GM19240 (cell line): Measurements from ENCODE around the gene TNN.
"Not testable (repeated sequence)": the region's sequence is repeated elsewhere in the genome, so short reads cannot be mapped to it uniquely, and the experiment has no call there.

Experiments used
- DNase-seq: peaks from one replicate; pipeline ENCODE4 v3.0.0; 2011; ENCODE audit warnings: low spot score; ENCODE audit not compliant: insufficient read length

TNN gene

DNA sequence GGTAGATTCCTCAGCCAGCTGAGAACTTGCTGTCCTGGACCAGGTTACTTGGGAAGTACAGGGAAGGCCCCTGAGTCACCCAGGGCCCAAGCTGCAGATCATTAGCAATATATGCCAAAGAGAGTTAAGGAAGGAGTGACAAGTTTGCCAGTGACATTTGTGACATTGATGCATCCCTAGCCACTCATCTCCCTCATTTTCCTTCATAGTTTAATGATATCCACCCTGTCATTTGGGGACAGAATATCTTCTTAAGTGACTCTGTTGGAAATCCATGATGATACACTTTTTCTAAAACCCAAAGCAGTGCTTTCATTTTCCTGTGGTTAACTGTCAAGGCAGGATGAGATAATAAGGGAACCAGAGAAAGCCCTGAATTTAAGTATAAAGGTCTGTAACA is 3.2 kb downstream of the TNN start:
- no peak for DNase-seq

GRCh38 chr1:175071276-175071943 is 3.8 kb downstream of the TNN start:
- DNase-seq: no peak

DNA sequence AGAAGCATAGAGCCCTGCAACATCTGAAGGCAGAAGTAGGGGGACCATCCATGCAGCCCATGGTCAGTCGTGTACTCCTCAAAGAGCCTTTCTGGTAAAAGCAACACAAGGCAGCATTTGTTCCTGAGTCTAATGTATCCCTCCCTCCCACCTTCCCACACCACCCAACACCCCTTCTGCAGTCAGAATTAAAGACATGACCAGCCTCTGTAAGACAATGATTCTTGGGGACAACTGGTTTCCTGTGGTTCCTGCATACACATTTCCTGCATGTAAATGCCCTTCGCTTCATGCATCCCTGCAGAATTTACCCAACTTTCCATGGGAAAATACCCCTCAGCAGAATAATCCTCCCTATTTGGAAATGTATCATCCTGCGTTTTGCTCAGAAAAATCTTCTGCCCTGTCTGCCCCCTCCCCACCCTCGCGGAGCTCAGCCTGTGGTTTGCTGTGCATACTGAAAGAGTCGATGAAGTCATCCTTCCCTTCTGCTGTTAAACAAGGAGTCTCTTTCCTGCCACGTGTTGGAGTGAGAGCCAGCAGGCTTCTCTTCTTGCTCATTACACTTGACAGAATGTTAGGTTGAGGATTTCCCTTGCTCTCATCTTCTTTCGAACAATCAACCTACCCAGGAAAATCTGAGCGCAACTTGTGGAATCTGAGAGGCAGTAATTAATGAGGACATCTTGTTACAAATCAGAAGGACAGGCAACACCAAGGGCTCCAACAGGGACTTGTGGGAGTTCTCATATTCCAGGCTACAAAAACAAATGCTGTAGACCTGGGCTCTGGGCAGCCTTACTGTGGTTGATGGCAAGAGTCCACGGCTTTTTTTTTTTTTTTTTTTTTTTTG is 4.7 kb downstream of the TNN start:
- no peak for DNase-seq

DNA sequence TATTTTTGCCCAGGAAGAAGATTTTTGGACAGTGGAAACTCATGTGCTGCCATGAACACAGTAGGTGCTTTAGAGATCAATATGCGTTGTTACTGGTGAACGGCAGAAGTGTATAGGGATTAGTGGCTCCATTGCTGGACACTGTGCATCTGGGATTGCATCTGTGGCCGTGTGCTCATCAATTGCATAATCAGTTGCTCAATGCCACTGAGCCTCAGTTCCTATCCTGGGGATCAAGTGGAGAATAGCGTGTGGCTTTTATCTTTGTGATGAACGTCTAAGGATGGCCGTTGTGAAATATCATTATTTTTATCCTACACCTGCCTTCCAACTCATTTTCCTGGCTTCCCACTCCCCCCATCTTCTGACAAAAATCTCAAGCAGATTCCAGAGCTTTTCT is 5.4 kb downstream of the TNN start:
- DNase-seq: no peak

- DNase-seq: no peak
These were observed 6.0 kb downstream of the TNN start for GRCh38 chr1:175073633-175074032.

GRCh38 chr1:175075572-175076568 is 8.2 kb downstream of the TNN start:
- no peak for DNase-seq

- no peak for DNase-seq
These were observed 9.9 kb downstream of the TNN start for GRCh38 chr1:175077356-175078030.

- no peak for DNase-seq
These were observed 11.0 kb downstream of the TNN start for GRCh38 chr1:175078629-175079028.

GRCh38 chr1:175079338-175079737 is 11.7 kb downstream of the TNN start:
- DNase-seq: no peak

- no peak for DNase-seq
These were observed 12.4 kb downstream of the TNN start for GRCh38 chr1:175080030-175080429.

GRCh38 chr1:175081983-175082382 is 14.3 kb downstream of the TNN start:
- DNase-seq: no peak

GRCh38 chr1:175088525-175088951 is 20.9 kb downstream of the TNN start:
- no peak for DNase-seq

GRCh38 chr1:175089136-175089718 is 21.6 kb downstream of the TNN start:
- no peak for DNase-seq

- no peak for DNase-seq
These were observed 23.1 kb downstream of the TNN start for GRCh38 chr1:175090780-175091179.

DNA sequence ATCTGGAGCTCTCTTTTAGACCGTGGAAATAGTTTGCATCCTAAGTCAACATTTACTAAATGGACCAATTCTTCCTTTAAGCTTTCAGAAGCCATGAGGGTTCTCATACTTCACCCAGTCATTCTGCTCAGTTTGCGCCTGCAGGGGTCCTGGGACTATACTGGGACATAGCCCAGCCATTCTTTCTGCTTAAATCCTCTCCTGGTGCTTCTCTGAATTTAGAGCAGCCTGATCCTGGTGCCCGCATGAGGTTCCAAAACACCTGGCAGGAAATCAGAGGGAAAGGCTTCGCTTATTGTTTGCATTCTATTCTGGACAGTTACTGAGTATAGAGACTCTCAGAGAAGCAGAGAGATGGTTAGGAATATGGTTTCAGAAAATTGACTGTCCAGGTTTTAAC is 27.0 kb downstream of the TNN start:
- DNase-seq: no peak

- DNase-seq: no peak
These were observed 27.4 kb downstream of the TNN start for GRCh38 chr1:175095069-175095468.

DNA sequence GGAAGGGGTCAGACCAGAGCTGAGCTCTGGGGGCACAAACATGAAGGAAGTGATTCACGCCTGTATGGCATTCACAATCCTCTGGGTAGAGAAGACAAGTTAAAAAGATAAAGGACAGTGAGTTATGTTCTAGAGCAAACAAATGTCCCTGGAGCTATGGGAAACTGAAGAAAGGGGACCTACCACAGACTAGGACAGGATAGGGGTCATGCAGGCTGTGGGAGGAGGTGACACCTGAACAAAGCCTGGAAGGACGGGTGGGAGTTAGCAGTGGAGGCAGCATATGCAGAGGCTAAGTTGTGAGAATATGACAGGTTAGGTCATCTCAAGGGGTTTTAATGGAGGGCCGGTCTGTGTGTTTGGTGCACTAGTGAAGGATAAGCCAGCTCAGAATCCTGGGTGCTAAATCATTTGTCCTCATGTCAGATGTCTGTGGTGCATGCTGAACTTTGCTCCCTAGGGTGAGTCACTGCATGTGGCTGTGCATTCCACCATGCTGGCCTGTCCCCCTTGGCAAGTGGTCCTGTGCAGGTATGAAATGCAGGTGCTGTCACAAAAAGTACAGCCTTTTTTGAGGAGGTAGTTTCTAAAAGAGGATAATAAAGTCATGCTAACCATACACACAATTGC is 28.5 kb downstream of the TNN start:
- no peak for DNase-seq

GRCh38 chr1:175097361-175097760 is 29.7 kb downstream of the TNN start:
- no peak for DNase-seq

DNA sequence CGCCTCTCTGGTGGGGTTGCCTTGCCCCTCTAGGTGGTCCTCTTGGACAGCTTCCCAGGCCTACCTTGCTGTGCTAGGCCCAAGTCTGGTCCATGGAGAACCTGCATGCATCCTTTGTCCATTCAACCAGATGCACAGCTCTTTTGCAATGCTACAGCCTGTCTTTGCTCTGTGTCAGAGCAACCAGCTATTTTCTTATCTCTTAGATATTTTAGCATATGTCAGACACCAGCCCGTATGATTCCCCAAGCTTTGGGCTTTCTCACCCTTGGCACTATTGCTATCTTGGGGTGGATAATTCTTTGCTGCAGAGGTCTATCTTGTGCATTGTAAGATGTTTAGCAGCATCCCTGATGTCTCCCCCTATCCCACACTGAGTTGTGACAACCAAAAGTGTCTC is 32.3 kb downstream of the TNN start:
- DNase-seq: no peak

GRCh38 chr1:175102166-175102565 is 34.5 kb downstream of the TNN start:
- DNase-seq: not testable (repeated sequence)
